ENCODE data around the gene ZNF414.

ZNF414 gene

GRCh38 chr19:8461891-8462290 is 52.1 kb downstream of the ZNF414 start:
- no peak for DNase-seq

GRCh38 chr19:8461376-8461775 is 52.6 kb downstream of the ZNF414 start:
- no peak for DNase-seq

- no peak for DNase-seq
Observed at GRCh38 chr19:8460516-8461298, 53.3 kb downstream of the ZNF414 start.

All from NCI-H510A treated with DMSO at 0.1 percent for 48 hours (cell line).